ENCODE results near the gene ADGRG3. TPM values are rescaled to one million over a fixed set of nuclear protein-coding genes. Genes with fewer than 3 reads are reported as not detected.

ADGRG3 gene
- total RNA-seq, 1 donor from 2014 or later = not detected

DNA sequence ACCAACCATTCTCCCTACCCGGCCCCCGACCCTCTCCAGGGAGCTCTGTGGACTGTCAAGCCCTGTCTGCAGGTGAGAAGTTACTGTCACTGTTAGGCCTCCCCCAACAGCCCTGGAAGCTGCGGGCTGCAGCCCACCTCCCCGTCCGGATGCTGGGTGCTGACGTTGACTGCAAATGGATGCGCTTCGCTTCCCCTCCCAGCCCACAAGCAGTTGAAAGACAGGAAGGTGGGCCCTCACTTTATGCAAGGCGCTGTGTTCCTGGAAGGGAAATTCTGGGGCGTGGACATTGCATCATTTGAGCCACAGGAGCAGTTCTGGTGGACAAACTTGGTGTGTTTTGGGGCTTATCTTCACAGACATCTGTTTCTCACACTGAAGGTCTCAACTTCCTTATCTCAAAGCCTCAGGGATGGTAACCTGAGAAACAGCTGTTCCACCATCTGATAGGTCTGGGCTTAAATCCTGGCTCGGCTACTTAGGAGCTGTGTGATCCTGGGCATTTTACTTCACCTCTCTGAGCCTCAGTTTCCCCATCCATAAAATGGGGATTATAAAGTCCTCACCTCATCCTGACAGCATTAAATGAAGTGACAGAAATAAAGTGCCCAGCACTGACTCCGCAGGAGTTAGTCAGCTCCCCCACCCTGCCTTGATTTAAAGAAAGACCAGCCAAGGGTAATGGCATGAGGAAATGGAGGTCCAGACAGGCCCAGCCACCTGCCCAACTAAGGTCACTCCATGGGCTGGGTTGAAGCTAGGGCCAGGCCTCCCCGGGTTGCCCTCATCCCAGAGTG lies 21.9 kb downstream of the ADGRG3 start:
- no peak overlapping the region for H3K27ac Mint-ChIP-seq (ENCODE audit: unreplicated experiment)

DNA sequence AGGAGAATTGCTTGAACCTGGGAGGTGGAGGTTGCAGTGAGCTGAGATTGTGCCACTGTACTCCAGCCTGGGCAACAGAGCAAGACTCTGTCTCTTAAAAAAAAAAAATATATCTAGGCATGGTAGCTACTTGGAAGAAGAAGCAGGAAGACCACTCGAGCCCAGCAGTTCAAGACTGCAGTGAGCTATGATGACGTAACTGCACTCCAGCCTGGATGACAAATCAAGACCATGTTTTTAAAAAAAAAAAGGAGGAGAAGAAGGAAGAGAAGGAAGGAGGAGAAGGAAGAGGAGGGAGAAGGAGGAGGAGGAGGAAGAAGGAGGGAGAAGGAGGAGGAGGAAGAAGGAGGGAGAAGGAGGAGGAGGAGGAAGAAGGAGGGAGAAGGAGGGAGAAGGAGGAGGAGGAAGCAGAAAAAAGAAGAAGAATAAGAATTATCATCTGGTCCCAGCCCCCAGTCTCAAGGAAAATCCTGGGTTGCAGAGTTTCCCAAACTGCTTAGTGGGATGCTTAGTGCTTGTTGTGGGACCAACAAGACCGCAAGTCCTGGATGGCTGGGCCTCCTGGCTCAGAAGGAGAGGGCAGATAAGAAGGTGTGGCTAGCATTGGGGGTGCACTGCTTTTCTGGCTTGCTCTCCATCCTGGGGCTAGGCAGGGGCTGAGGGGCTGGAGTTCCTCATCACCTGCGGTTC lies 22.8 kb downstream of the ADGRG3 start:
- FAIRE-seq = no peak
- H3K27me3 Mint-ChIP-seq (ENCODE audit: low read depth, unreplicated experiment) = peaks cover 45% of the 10 kb centered on the region
- H3K27ac Mint-ChIP-seq (ENCODE audit: unreplicated experiment) = no peak overlapping the region

More for the DNA sequence above, 21.9 kb downstream of the ADGRG3 start:
- Mint-ChIP-seq H3K36me3 (ENCODE audit: low read depth, unreplicated experiment) (no peaks in the 10 kb centered on the region), H3K4me1 (ENCODE audit: low read depth, unreplicated experiment) (no peaks in the 10 kb centered on the region), H3K4me3 (ENCODE audit: unreplicated experiment) (no peak overlapping the region), H3K27me3 (ENCODE audit: low read depth, unreplicated experiment) (peaks cover 51% of the 10 kb centered on the region), H3K9me3 (ENCODE audit: unreplicated experiment) (peaks cover 9% of the 10 kb centered on the region)
- H2AFZ ChIP-seq (ENCODE audit: low read depth, low read length) = no peak overlapping the region
- TF ChIP-seq EZH2 (IDR thresholded peaks at IDR 0.05; ENCODE audit: insufficient read depth, low read length) = no peak
- TF ChIP-seq, protein P1, sequence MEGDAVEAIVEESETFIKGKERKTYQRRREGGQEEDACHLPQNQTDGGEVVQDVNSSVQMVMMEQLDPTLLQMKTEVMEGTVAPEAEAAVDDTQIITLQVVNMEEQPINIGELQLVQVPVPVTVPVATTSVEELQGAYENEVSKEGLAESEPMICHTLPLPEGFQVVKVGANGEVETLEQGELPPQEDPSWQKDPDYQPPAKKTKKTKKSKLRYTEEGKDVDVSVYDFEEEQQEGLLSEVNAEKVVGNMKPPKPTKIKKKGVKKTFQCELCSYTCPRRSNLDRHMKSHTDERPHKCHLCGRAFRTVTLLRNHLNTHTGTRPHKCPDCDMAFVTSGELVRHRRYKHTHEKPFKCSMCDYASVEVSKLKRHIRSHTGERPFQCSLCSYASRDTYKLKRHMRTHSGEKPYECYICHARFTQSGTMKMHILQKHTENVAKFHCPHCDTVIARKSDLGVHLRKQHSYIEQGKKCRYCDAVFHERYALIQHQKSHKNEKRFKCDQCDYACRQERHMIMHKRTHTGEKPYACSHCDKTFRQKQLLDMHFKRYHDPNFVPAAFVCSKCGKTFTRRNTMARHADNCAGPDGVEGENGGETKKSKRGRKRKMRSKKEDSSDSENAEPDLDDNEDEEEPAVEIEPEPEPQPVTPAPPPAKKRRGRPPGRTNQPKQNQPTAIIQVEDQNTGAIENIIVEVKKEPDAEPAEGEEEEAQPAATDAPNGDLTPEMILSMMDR (IDR thresholded peaks at IDR 0.05; ENCODE audit: insufficient read depth, low read depth, low read length) = no peak
- DNase-seq (ENCODE audit: low read depth) = no peak
- no peaks in the 10 kb centered on the region for H4K20me1 ChIP-seq (ENCODE audit: insufficient read depth, low read length)
- H3K4me3 ChIP-seq (ENCODE audit: insufficient read depth, low read depth, low read length) = no peak overlapping the region
- H3K27ac ChIP-seq (ENCODE audit: low read depth, low read length) = no peak overlapping the region
- H3K9ac ChIP-seq (ENCODE audit: low read length) = no peak overlapping the region
- no peaks in the 10 kb centered on the region for H3K79me2 ChIP-seq (ENCODE audit: insufficient read depth, low read length)
- no peak for FAIRE-seq
- no peaks in the 10 kb centered on the region for H3K4me1 ChIP-seq (ENCODE audit: insufficient read depth, low read length)
- H3K9me3 ChIP-seq (ENCODE audit: insufficient read depth, low read depth, low read length) = no peaks in the 10 kb centered on the region
- H3K36me3 ChIP-seq (ENCODE audit: insufficient read depth, low read length) = no peaks in the 10 kb centered on the region
- peaks cover 9% of the 10 kb centered on the region for H3K27me3 ChIP-seq (ENCODE audit: insufficient read depth, low read length)
- no peak overlapping the region for H3K4me2 ChIP-seq (ENCODE audit: low read length)

DNA sequence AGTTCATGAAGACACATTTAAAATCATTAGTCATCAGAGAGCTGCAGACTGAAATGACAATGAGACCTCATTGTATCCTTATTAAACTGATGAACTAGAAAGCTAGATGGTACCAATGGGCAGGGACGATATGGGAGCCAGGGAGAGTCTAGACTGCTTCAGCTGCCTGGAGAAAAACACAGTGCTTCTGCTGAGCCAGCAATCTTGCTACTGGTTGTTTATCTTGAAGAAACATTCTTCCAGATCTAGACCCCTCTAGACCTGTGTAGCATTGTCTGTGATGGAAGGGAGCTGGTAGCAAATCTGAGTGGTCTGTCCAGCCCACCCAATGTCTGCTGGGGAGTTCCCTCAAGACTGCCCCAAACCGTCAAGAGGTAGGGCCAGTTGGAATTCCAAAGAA lies 24.5 kb downstream of the ADGRG3 start:
- Histone ChIP-seq H3K36me3 (ENCODE audit: insufficient read depth, low read length) (no peaks in the 10 kb centered on the region), H3K9ac (ENCODE audit: low read length) (no peak overlapping the region), H4K20me1 (ENCODE audit: insufficient read depth, low read length) (no peaks in the 10 kb centered on the region), H2AFZ (ENCODE audit: low read depth, low read length) (no peak overlapping the region), H3K4me1 (ENCODE audit: insufficient read depth, low read length) (no peaks in the 10 kb centered on the region), H3K4me3 (ENCODE audit: insufficient read depth, low read depth, low read length) (no peak overlapping the region), H3K79me2 (ENCODE audit: insufficient read depth, low read length) (no peaks in the 10 kb centered on the region), H3K27me3 (ENCODE audit: insufficient read depth, low read length) (peaks cover 6% of the 10 kb centered on the region), H3K9me3 (ENCODE audit: insufficient read depth, low read depth, low read length) (no peaks in the 10 kb centered on the region), H3K4me2 (ENCODE audit: low read length) (no peak overlapping the region), H3K27ac (ENCODE audit: low read depth, low read length) (no peak overlapping the region)
- no peaks in the 10 kb centered on the region for H3K36me3 Mint-ChIP-seq (ENCODE audit: low read depth, unreplicated experiment)
- DNase-seq (ENCODE audit: low read depth) = no peak
- FAIRE-seq = no peak
- peaks cover 32% of the 10 kb centered on the region for H3K27me3 Mint-ChIP-seq (ENCODE audit: low read depth, unreplicated experiment)
- H3K27ac Mint-ChIP-seq (ENCODE audit: unreplicated experiment) = no peak overlapping the region
- no peaks in the 10 kb centered on the region for H3K4me1 Mint-ChIP-seq (ENCODE audit: low read depth, unreplicated experiment)
- no peak overlapping the region for H3K4me3 Mint-ChIP-seq (ENCODE audit: unreplicated experiment)
- TF ChIP-seq, protein P1 (IDR thresholded peaks at IDR 0.05; ENCODE audit: insufficient read depth, low read depth, low read length) = no peak
- TF ChIP-seq EZH2 (IDR thresholded peaks at IDR 0.05; ENCODE audit: insufficient read depth, low read length) = no peak
- no peaks in the 10 kb centered on the region for H3K9me3 Mint-ChIP-seq (ENCODE audit: unreplicated experiment)

More for the DNA sequence above, 22.8 kb downstream of the ADGRG3 start:
- Histone ChIP-seq H3K36me3 (ENCODE audit: insufficient read depth, low read length) (no peaks in the 10 kb centered on the region), H3K4me1 (ENCODE audit: insufficient read depth, low read length) (no peaks in the 10 kb centered on the region), H2AFZ (ENCODE audit: low read depth, low read length) (no peak overlapping the region), H4K20me1 (ENCODE audit: insufficient read depth, low read length) (no peaks in the 10 kb centered on the region), H3K27ac (ENCODE audit: low read depth, low read length) (no peak overlapping the region), H3K27me3 (ENCODE audit: insufficient read depth, low read length) (peaks cover 9% of the 10 kb centered on the region), H3K9me3 (ENCODE audit: insufficient read depth, low read depth, low read length) (no peaks in the 10 kb centered on the region), H3K79me2 (ENCODE audit: insufficient read depth, low read length) (no peaks in the 10 kb centered on the region), H3K4me2 (ENCODE audit: low read length) (no peak overlapping the region), H3K4me3 (ENCODE audit: insufficient read depth, low read depth, low read length) (no peak overlapping the region), H3K9ac (ENCODE audit: low read length) (no peak overlapping the region)
- H3K4me1 Mint-ChIP-seq (ENCODE audit: low read depth, unreplicated experiment) = no peaks in the 10 kb centered on the region
- no peak overlapping the region for H3K4me3 Mint-ChIP-seq (ENCODE audit: unreplicated experiment)
- no peaks in the 10 kb centered on the region for H3K36me3 Mint-ChIP-seq (ENCODE audit: low read depth, unreplicated experiment)
- peaks cover 6% of the 10 kb centered on the region for H3K9me3 Mint-ChIP-seq (ENCODE audit: unreplicated experiment)
- DNase-seq (ENCODE audit: low read depth) = no peak
- no peak for TF ChIP-seq EZH2 (IDR thresholded peaks at IDR 0.05; ENCODE audit: insufficient read depth, low read length)
